ENCODE data around the gene KLHL34.

Gene KLHL34

GRCh38 chrX:21655901-21656586, 2.1 kb downstream of the KLHL34 start:
- no peak for TF ChIP-seq CTCF (IDR thresholded peaks at IDR 0.05; ENCODE audit: low read depth, low read length)

GRCh38 chrX:21645886-21646285, 12.2 kb downstream of the KLHL34 start:
- TF ChIP-seq CTCF (IDR thresholded peaks at IDR 0.05; ENCODE audit: low read depth, low read length) = no peak
- H3K4me3 ChIP-seq (ENCODE audit: low read depth, low read length) = no peak overlapping the region

More at GRCh38 chrX:21655901-21656586, 2.1 kb downstream of the KLHL34 start:
- no peak overlapping the region for H3K4me3 ChIP-seq (ENCODE audit: low read depth, low read length)

- TF ChIP-seq CTCF (IDR thresholded peaks at IDR 0.05; ENCODE audit: low read depth, low read length) = no peak
- H3K4me3 ChIP-seq (ENCODE audit: low read depth, low read length) = no peak overlapping the region
These were observed 12.7 kb downstream of the KLHL34 start for GRCh38 chrX:21645431-21645830.

GRCh38 chrX:21639775-21640174, 18.4 kb downstream of the KLHL34 start:
- no peak overlapping the region for H3K4me3 ChIP-seq (ENCODE audit: low read depth, low read length)
- TF ChIP-seq CTCF (IDR thresholded peaks at IDR 0.05; ENCODE audit: low read depth, low read length) = no peak

- no peak for TF ChIP-seq CTCF (IDR thresholded peaks at IDR 0.05; ENCODE audit: low read depth, low read length)
- no peak overlapping the region for H3K4me3 ChIP-seq (ENCODE audit: low read depth, low read length)
These were observed 19.8 kb downstream of the KLHL34 start for GRCh38 chrX:21638311-21638710.

- TF ChIP-seq CTCF (IDR thresholded peaks at IDR 0.05; ENCODE audit: low read depth, low read length) = no peak
These were observed 26.1 kb downstream of the KLHL34 start for GRCh38 chrX:21632027-21632426.

GRCh38 chrX:21623778-21624501, 34.2 kb downstream of the KLHL34 start:
- no peak for TF ChIP-seq CTCF (IDR thresholded peaks at IDR 0.05; ENCODE audit: low read depth, low read length)

More at GRCh38 chrX:21632027-21632426, 26.1 kb downstream of the KLHL34 start:
- H3K4me3 ChIP-seq (ENCODE audit: low read depth, low read length) = no peak overlapping the region

More at GRCh38 chrX:21623778-21624501, 34.2 kb downstream of the KLHL34 start:
- no peak overlapping the region for H3K4me3 ChIP-seq (ENCODE audit: low read depth, low read length)
